Hematopoietic multipotent progenitor cell treated with erythropoietin and hydrocortisone succinate and interleukin-3 and kit ligand, for 17 days (in vitro differentiated cells): ENCODE measurements around the gene KIAA1958.

Source experiments
- DNase-seq: peaks from one replicate; pipeline ENCODE4 v3.0.0-alpha.2; 2015; ENCODE audit warnings: low spot score

Gene KIAA1958

GRCh38 chr9:112604790-112605189 is 118.2 kb downstream of the KIAA1958 start:
- DNase-seq, result no peak

DNA sequence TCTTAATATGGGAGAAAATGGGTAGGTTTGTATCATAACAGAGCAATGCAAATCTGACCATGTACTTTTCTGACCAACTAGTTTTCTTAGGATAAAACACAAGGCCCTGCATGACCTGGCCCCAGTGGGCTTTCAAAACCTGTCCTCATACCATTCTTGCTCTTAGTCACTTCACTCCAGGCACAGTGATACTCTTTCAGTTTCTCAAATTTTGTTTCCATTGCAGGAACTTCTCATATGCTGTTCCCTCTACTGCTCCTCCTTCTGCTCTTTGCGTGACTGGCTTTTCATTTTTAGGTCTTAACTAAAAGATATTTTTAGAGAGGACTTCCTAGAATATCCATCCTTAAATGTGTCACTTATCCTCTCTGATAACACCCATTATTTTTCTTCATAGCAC is 118.9 kb downstream of the KIAA1958 start:
- no peak for DNase-seq

GRCh38 chr9:112605963-112606699 is 119.5 kb downstream of the KIAA1958 start:
- DNase-seq, result no peak

GRCh38 chr9:112608851-112609250 is 122.2 kb downstream of the KIAA1958 start:
- DNase-seq, result no peak

DNA sequence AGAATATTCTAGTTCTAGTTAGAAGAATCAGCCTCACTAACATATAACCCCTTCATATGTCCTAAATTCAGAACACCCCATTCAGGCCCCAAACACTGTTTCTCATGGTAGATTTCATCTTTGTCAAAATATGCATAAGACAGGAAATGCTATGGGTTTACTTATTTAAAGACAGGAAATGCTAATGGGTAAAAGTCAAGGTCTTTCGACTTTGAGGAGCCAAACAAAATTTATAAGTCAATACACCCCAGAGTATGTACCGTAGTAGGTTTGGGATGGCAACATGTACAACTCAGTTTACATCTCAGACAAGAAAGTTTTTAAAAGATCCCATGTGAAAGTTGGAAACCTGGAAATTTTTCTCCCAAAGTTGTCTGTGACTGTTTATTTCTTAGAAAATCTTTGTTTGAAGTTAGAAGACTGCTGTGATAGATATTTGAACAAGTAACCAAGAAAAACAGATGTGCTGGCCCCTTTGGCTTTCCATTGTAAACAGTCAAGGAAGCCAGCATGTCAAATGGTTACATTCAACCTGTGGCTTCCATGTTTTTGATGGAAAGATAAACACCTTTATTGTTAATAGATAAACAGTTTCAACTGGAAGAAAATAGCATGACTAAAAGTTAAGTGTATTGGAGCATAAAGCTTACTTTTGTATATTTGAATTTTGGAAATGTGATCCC is 129.1 kb downstream of the KIAA1958 start:
- DNase-seq, result no peak

GRCh38 chr9:112617371-112617770 is 130.7 kb downstream of the KIAA1958 start:
- DNase-seq, result no peak

DNA sequence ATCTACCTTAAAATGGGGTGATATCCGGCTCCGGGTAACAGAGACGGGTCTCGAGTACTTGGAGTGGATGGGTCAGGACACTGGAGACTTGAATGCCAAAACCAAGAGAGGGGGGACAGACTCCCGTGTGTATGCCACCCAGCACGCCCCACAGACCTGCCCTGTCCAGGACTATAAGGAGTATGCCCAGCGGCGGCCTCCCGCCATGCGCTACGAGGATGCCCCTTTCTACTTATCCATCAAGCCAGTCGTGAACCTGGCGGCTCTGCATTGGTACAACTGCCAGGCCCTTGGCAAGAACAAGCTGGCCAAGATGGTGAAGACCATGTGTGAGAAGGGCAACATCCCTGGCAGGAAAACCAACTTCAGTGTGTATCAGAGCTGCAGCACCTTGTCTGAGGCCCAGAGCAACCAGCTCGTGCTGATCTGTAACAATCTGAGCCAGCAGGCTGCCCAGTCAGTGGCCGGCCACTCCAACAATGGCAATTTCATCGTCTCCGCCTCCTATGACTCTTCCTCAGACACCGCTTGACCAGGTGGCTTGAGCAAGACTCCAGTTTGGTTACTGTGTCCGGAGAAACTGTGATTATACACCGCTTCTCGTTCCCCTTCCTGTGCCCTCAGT is 131.9 kb downstream of the KIAA1958 start:
- DNase-seq, result no peak

DNA sequence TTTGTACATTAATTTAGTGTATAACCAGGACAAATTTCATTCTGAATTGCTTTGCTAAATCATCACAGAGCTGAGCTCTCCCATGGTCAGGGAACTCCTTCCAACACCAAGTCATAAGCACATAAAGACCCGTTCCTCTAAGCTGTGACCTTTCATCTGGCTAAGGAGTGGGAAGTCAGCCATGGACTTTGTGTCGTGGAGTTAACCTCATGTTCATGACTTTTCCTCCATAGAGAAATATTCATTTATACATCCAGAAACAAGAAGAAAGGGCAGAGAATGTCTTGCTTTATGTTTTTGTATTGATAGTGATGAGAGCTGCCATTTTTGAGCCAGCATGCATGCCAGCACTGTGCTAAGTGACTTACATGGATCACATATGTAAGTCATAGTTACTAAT is 133.8 kb downstream of the KIAA1958 start:
- DNase-seq, result no peak

GRCh38 chr9:112621018-112621655 is 134.5 kb downstream of the KIAA1958 start:
- no peak for DNase-seq

- DNase-seq, result no peak
These were observed 136.6 kb downstream of the KIAA1958 start for GRCh38 chr9:112623198-112623597.

DNA sequence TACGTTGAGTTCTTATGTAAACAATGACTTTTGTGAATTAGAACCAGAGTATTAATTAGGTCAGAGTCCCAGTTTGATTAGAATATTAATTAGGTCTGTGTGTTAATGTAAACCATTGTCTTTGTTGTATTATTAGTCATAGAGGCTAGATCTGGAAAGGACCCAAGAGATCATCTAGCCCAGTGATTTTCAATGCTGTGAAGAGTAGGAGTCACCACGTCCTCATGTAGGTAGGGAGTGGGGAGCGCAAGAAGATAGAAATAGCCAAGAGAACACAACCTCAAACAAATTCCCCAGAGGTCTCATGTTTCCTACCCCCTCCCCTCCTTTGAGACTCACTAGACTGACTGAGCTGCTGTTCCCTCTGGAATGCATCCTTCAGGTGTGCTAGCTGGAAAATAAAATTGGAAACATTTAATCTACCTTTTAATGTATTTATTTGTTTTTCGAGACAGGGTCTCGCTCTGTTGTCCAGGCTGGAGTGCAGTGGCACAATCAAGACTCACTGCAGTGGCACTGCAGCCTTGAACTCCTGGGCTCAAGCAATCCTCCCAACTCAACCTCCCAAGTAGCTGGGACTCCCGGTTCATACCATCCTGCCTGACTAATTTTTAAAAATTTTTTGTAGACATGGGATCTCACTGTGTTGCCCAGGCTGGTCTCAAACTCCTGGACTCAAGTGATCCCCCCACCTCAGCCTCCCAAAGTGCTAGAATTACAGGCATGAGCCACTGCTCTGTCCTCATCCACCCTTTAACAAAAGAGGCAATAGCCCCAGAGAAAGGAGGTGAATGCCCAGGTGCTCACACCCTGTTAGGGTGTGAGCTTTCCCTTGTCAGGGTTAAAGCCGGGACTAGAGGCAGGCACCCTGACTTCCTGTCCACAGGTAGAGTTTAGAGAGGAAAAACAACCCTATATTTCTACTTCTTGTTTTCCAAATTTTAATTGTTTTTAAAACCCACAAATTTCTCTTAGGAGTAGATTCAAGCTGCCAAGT is 138.4 kb downstream of the KIAA1958 start:
- DNase-seq, result no peak

GRCh38 chr9:112629671-112630485 is 143.3 kb downstream of the KIAA1958 start:
- no peak for DNase-seq

- no peak for DNase-seq
These were observed 144.9 kb downstream of the KIAA1958 start for GRCh38 chr9:112631313-112632070.

DNA sequence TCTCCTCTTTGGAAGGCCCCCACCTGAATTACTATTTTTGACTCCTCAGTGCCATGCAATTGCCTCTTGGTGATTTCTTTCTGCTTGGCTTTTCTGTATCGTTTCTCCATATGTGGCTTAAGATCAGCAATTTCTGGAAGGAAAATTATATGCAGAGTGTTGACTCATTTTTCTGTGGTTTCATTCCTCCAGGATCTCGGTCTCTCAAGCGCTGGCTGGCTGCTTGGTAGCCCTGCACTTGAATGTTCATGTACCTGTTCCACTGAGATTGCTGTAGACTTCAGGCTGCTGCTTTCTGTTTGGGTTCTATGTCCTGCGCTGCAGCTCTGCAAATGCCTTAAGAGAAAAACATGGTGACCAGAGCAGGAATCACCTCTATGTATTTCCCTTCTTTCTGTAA is 153.7 kb downstream of the KIAA1958 start:
- DNase-seq, result no peak

- no peak for DNase-seq
These were observed 155.5 kb downstream of the KIAA1958 start for GRCh38 chr9:112642126-112642525.

GRCh38 chr9:112647596-112647995 is 161.0 kb downstream of the KIAA1958 start:
- no peak for DNase-seq

- DNase-seq, result no peak
These were observed 162.0 kb downstream of the KIAA1958 start for GRCh38 chr9:112648624-112649023.

DNA sequence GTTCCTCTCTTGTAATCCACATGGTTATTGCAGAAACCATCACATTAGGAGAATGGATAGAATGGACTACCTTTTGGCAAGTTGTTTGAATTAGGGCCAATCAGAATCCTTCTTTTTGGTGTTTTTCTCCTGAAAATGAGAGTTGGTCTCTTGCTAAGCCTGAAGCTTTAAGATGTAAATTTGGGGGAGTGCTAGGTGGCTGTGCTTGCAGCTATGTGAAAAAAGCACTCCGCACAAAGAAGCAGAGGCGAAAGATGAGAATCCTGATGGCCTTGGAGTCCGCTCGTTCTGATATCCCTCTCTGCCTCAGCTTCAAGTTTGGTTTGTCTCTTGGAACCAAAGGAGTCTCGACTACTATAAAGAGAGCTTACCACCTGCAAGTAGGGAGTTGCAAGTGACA is 167.7 kb downstream of the KIAA1958 start:
- no peak for DNase-seq

- DNase-seq, result no peak
These were observed 169.0 kb downstream of the KIAA1958 start for GRCh38 chr9:112655668-112656067.

GRCh38 chr9:112659906-112660305 is 173.3 kb downstream of the KIAA1958 start:
- no peak for DNase-seq
